ENCODE data around the gene HSPB8.

The HSPB8 gene

DNA sequence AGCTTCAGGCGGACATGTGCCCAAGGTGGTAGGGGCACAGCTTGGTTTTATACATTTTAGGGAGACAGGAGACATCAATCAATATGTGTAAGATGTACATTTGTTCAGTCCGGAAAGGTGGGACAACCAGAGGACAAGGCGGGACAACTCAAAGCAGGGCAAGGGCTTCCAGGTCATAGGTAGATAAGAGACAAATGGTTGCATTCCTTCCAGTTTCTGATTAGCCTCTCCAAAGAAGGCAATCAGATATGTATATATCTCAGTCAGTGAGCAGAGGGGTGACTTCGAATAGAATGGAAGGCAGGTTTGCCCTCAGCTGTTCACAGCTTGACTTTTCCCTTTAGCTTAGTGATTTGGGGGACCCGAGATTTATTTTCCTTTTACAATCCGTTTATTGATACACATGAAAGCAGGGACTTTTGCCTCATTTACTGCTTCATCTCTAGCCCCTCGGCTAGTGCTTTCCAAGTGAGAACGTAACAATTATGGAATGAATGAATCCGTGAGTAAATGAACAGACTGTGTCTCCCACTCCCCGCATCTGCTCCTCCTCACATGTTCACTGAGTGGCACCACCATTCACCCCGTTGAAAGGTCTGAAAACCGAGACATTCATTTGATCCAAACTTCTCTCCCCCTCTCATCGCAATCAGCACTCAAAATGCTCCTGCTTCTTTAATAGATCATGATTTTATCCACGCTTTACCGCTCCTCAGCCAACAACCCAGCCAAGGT, 6.9 kb upstream of the HSPB8 start:
- DNase-seq, result no peak

- DNase-seq, result no peak
Observed at GRCh38 chr12:119175081-119175480, 3.6 kb upstream of the HSPB8 start.

DNA sequence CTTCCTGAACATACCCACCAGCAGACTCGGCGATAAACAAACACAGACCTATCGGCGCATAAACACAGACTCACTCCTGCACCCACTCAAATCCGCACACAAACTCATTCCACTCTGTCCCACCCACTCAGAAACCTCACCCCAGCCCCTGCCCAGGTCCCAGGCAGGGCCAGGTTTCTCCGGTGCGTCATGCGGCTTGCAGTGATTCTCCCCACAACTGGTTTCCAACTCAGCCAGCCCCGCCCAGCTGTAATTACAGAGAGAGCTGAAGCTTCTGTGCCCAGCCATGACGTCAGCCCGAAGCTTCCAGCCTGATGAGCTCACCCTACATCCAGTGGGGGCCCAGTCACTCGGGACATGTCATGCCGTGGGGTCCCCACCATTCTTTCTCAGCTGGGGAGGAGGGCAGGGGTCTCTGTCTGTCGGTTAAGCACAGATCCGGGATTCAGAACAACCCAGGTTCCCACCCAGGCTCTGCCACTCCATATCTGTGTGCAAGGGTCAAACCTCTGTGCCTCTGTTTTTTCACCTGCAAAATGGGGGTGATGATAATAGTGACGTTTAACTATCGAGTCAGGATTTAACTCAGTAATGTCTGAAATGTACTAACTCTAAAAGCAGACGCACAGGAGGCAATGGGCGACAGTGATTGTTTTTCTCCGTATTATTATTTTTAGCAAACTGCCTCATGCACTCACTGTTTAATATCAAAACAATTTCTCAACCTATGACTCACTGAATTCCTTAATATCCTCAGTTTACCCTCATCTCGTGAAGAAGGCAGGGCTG, 2.3 kb upstream of the HSPB8 start:
- no peak for DNase-seq

DNA sequence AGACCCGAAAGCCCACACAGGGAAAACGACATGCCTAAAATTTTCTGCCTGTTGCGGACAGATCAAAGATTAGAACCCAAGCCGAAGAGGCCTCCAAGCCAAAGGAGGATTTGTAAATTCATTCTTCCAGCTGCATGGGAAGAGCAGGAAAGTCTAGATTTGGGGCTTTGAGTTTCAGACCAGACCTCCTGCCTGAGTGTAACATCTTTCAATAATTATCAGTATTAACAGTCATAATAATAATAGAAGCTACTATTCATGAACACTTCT, 1.7 kb upstream of the HSPB8 start:
- no peak for DNase-seq

GRCh38 chr12:119177724-119178380, 879 bp upstream of the HSPB8 start:
- no peak for DNase-seq

GRCh38 chr12:119179335-119180021, 747 bp downstream of the HSPB8 start:
- no peak for DNase-seq

- no peak for DNase-seq
Observed at GRCh38 chr12:119180380-119181040, 1.8 kb downstream of the HSPB8 start.

GRCh38 chr12:119181202-119181601, 2.5 kb downstream of the HSPB8 start:
- no peak for DNase-seq

DNA sequence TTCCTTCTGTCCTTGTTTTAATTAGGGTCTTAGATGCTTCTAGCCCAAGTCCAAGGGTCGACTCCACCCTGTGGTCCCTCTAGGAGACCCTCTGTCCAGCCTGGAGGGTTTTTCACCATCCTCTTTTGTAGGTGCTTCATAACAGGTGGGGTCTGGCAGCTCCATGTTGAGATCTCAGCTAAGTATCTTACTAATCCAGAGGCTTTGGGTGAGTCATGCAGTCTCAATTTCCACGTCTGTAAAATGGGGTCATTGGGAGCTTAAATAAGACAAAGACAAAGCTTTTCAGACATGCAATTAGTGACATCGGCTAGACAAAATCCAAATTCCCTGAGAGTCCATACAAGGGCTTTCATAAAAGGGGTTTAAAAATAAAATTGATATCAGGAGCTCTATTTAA, 3.2 kb downstream of the HSPB8 start:
- DNase-seq, result no peak

DNA sequence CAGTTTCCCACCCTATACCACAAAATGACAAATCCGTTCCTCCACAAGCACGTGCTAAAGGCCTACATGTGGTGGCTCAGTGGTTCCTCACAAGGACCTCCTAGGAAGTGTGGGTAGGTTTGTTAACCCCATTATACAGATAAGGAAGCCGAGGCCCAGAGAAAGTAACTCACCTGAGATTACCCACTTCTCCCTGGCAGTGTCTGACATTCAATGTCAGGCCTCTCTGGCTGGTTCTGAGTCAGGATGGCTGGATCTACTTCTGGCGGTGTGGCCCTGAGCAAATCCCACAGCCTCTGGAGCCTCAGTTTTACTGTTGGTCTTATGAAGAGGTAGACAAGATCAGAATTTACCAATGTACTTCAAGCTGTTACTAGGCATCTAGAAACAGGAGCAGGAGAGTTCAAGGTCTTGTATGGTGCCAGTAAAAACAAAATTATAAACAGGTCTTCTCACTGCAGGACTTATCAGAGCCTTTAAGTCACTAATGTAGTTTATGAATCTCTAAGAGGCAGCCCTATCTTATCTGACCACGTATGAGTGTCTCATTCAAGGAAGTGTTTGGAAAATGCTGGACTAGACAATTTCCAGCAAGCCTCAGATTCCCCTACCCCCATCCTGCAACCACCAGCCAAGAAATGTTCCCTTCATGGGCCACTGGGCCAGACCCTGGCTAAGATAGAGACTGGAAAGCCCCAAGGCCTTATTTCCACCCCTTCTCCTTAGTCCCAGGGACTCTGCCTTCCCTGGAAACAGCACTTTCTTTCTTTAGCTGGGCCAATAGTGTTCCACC, 4.2 kb downstream of the HSPB8 start:
- no peak for DNase-seq

- DNase-seq, result no peak
Observed at GRCh38 chr12:119183942-119184695, 5.4 kb downstream of the HSPB8 start.

GRCh38 chr12:119195256-119195655, 16.5 kb downstream of the HSPB8 start:
- no peak for DNase-seq

DNA sequence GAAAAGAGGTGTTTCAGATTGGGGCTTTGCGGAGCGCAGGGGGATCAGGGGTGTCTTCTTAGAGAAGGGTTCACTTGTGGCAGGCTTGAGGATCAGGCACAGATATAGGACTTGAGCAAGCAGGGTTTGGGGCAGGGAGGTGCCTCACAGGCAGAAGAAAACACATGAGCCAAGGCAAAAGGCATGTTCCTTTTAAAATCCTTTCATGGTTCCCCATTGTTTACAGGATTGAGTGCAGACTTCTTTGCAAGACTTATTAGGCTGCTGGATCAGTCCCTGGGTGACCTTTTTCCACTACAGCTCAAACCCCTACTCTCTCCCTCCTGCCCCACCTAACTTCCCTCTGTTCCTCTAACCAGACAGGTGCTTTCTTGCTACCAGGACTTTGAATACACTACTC, 19.7 kb downstream of the HSPB8 start:
- DNase-seq, result no peak

DNA sequence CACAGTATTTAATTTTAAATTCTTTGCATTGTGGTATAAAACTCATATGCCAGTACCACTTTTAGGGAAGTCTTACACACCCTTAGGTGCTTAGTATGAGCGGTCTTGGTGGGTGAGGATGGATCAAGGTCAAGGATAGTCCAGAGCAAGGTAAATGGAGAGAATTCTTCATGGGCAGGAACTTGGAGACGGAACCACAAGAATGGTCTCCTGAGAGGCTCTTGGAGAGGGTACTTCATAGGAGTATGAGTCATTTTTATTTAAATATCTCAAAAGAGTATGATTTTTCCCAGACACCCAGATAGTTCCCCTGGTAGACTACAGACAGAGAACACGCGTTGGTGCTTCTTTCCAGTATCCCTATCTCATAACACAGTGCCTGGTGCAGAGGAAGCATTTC, 21.9 kb downstream of the HSPB8 start:
- DNase-seq, result no peak

GRCh38 chr12:119201789-119202543, 23.2 kb downstream of the HSPB8 start:
- no peak for DNase-seq

DNA sequence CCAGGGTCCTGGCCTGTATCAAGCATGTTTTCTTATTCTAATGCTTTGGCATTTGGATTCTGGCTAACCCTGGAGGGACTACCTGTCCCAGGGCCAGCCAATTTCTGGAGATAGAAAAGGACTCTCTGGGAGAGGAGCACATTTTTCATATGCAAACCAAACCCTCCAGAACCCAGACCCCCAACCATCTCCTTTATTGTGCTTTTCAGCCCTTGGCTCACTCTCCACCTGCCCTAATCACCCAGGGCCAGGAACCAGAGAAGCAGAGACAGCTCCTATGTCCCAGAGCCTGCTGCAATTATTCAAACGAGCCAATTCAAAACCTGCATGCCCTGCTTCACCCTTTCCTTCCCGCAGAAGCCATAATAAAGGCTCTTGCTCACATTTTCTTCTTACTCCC, 23.8 kb downstream of the HSPB8 start:
- no peak for DNase-seq

DNA sequence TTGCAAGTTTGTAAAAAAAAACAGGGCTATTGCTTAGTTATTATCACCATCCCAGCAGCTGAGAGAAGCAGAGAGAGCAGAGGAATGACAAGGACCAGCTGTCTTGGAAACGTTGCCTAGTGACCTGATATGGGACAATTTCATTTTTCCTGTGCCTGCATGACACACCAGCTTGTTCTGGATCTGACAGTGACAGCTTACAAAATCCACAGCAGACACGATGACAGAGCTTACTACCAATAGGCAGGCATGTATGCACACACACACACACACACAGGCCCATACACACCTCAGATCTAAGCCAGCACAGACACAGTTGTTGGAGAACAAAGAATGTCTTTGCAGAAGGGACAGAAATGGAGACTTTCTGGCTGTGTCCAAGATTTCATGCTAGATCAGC, 25.4 kb downstream of the HSPB8 start:
- no peak for DNase-seq

DNA sequence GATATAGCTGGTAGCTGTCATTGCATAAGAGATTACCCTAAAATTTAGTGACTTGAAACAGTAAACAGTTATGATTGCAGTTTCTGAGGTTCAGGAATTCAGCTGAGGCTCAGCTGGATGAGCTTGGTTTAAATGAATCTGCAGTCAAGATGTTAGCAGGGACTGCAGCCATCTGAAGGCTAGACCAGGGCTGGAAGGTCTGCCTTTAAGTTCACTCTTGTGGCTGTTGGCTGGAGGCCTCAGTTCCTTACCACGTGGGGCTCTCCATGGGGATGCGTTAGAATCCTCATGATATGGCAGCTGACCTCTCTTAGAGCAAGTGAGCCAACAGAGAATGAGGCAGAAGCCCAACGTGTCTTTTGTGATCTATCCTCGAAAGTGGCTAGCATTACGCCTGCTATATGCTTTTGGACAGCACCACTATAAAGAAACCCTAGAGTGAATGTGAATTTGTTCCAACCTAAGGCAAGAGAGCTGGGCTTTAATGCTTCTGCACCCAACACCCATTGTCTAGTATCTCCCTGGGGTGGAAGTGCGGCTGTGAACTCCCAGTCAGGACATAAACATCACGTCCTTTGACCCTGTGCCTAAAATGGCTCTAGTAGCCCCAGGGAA, 26.0 kb downstream of the HSPB8 start:
- DNase-seq, result no peak

- no peak for DNase-seq
Observed at GRCh38 chr12:119206348-119207062, 27.8 kb downstream of the HSPB8 start.

All from CD4-positive, alpha-beta T cell treated with Interleukin-17A for 1 hour (primary cell).